HepG2 (cell line): ENCODE data around the gene APOM. TPM values are rescaled to one million over a fixed set of nuclear protein-coding genes. Genes with fewer than 3 reads are reported as not detected.

Source experiments
- BRD4 ChIP-seq: sonication (generic); formaldehyde crosslinking; IDR thresholded peaks from 2 replicates; pipeline ENCODE4 v1.4.0; 2020; ENCODE audit warnings: missing genetic modification reagents
- CHCHD3 ChIP-seq: sonication (generic); formaldehyde crosslinking; IDR thresholded peaks from 2 replicates; pipeline ENCODE4 v1.8.0; 2022; ENCODE audit warnings: mild to moderate bottlenecking, missing genetic modification reagents, moderate library complexity
- CREB1 ChIP-seq, 2 experiments: fragments of 450-650 bp in 1 of 2; IDR thresholded peaks; 2 replicates each; pipeline ENCODE4 v1.6.1; 2016 to 2017; ENCODE audit warnings: control low read depth in 1 of 2, mild to moderate bottlenecking in 1 of 2, missing compliant biosample characterization in 1 of 2, missing genetic modification characterization in 1 of 2
- HIVEP1 ChIP-seq: sonication (generic); formaldehyde crosslinking; IDR thresholded peaks from 2 replicates; pipeline ENCODE4 v1.4.0; 2020; ENCODE audit warnings: mild to moderate bottlenecking, missing genetic modification reagents
- HNRNPH1 ChIP-seq: fragments of 200-400 bp; formaldehyde crosslinking; optimal IDR thresholded peaks from 2 replicates; pipeline ENCODE3; 2017; ENCODE audit warnings: mild to moderate bottlenecking, low read depth, low read length
- HOXA5 ChIP-seq: sonication (generic); formaldehyde crosslinking; IDR thresholded peaks from 2 replicates; pipeline ENCODE4 v1.4.0; 2020; ENCODE audit warnings: missing genetic modification reagents
- KLF16 ChIP-seq, 2 experiments: sonication (generic) in 1 of 2; formaldehyde crosslinking in 1 of 2; IDR thresholded peaks; 2 replicates each; pipeline versions ENCODE4 v1.6.1 to v1.8.0; 2016 to 2023; ENCODE audit warnings: missing genetic modification reagents in 2 of 2, missing compliant biosample characterization in 1 of 2
- MTA3 ChIP-seq: sonication (generic); formaldehyde crosslinking; IDR thresholded peaks from 2 replicates; pipeline ENCODE4 v1.4.0; 2020; ENCODE audit warnings: missing genetic modification reagents
- MYC ChIP-seq: sonication (generic); formaldehyde crosslinking; IDR thresholded peaks from 2 replicates; pipeline ENCODE4 v1.9.0; 2021; ENCODE audit warnings: missing genetic modification reagents, borderline replicate concordance
- NFE2L1 ChIP-seq: sonication (generic); formaldehyde crosslinking; IDR thresholded peaks from 2 replicates; pipeline ENCODE4 v1.4.0; 2020; ENCODE audit warnings: missing genetic modification reagents, mild to moderate bottlenecking, borderline replicate concordance
- NFIC ChIP-seq: IDR thresholded peaks from 2 replicates; pipeline ENCODE4 v1.6.1; 2012; ENCODE audit warnings: mild to moderate bottlenecking, low read length, inconsistent platforms
- NR1H2 ChIP-seq: sonication (generic); formaldehyde crosslinking; IDR thresholded peaks from 2 replicates; pipeline ENCODE4 v1.8.1; 2022; ENCODE audit warnings: low read depth, missing genetic modification reagents, borderline replicate concordance
- SUZ12 ChIP-seq: fragments of 150-350 bp; IDR thresholded peaks from 2 replicates; pipeline ENCODE4 v1.6.1; 2014; ENCODE audit warnings: low read depth, low read length
- TBP ChIP-seq: sonication (generic); formaldehyde crosslinking; IDR thresholded peaks from 2 replicates; pipeline ENCODE4 v1.5.0; 2020; ENCODE audit warnings: missing genetic modification reagents
- ZNF337 ChIP-seq: sonication (generic); formaldehyde crosslinking; IDR thresholded peaks from 2 replicates; pipeline ENCODE4 v1.5.1; 2020; ENCODE audit warnings: missing genetic modification reagents, low read depth, mild to moderate bottlenecking, borderline replicate concordance
- ZNF451 ChIP-seq: sonication (generic); formaldehyde crosslinking; IDR thresholded peaks from 2 replicates; pipeline ENCODE4 v1.5.0; 2020; ENCODE audit warnings: mild to moderate bottlenecking, missing genetic modification reagents
- ZNF660 ChIP-seq: sonication (generic); formaldehyde crosslinking; IDR thresholded peaks from 2 replicates; pipeline ENCODE4 v1.5.1; 2020; ENCODE audit warnings: mild to moderate bottlenecking, low read depth, missing genetic modification reagents, borderline replicate concordance
- ZNF713 ChIP-seq: sonication (generic); formaldehyde crosslinking; IDR thresholded peaks from 2 replicates; pipeline ENCODE4 v1.4.0; 2020; ENCODE audit warnings: mild to moderate bottlenecking, missing genetic modification reagents
- ZSCAN21 ChIP-seq: sonication (generic); formaldehyde crosslinking; IDR thresholded peaks from 2 replicates; pipeline ENCODE4 v1.8.0; 2022; ENCODE audit warnings: mild to moderate bottlenecking, missing genetic modification reagents, moderate library complexity, borderline replicate concordance
- polyA plus RNA-seq, 8 experiments: library from polyadenylated mRNA; depleted of rRNA in 3 of 8; stranded (reverse) in 7 of 8; unstranded in 1 of 8; fragments of >200 nt; fragmentation: Illumina TruSeq in 4 of 8; extraction: Trizol in 4 of 8; gene quantifications; 2 replicates each; pipeline versions ENCODE4 v1.2.1 to v1.2.3, GENCODE V29; 2011 to 2016; ENCODE audit warnings: low read depth in 4 of 8, missing spikeins in 1 of 8, mixed read lengths in 1 of 8; ENCODE audit not compliant: insufficient read depth in 1 of 8
- total RNA-seq, 5 experiments: library from RNA; depleted of rRNA; stranded (reverse); fragments of >200 nt; fragmentation: Illumina TruSeq; extraction: Trizol; gene quantifications; 2 replicates each; pipeline ENCODE4 v1.2.3, GENCODE V29; 2016; ENCODE audit warnings: low read depth in 1 of 5
- TF ChIP-seq, protein P1 (sequence below): IDR thresholded peaks from 2 replicates; pipeline ENCODE4 v1.6.1; 2012; ENCODE audit warnings: low read depth, low read length, improper control_type of control experiment
- TF ChIP-seq, protein P2 (sequence below): sonication (generic); formaldehyde crosslinking; IDR thresholded peaks from 2 replicates; pipeline ENCODE4 v1.4.0; 2020; ENCODE audit warnings: missing genetic modification reagents
- TF ChIP-seq, protein P3 (sequence below): IDR thresholded peaks from 2 replicates; pipeline ENCODE4 v1.6.1; 2016; ENCODE audit warnings: missing biosample characterization, missing genetic modification reagents, low read depth

APOM gene
- total and polyA plus RNA-seq, 2 of the 13 experiments (the other 11 are each of a cell fraction or from before 2014, with no cell fraction given), result 98.2 to 1,140 TPM

DNA sequence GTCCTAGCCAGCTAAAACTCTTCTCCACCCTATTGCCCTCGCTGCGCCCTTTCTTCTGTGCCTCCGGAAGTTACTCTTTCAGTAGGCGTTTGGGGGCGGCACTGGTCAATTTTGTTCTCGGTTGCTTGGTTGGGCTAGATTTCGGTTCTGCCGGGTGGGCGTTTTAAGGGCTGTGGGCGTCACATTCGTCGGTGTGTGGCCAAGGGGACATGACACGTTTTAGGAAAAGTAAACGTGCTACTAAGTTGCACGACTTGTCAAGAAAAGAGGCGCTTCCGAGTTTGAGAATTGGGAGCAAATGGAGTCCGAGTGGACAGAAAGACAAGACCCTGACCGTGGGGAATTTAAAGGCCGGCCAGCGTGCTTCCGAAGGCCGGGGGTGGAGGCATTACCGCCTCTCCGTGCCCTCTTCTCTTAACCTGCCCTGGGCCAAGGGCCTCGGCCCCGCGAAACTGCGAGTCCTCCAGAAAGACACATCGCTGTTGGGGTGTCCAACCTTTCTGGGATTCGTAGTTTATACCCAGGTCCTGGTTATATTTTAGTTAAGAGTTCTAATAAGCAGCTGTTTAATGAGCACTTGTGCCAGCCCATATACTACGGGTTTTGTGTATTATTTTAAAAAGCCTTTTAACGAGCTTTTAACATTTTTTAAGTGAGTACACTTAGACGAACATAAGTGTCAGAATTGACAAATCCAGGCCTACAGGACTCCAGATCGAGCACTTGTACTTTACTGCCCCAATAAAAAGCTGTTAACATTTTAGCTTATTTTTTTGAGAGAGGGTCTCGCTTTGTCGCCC, 2.6 kb upstream of the APOM start (continued):
- TF ChIP-seq MYC (CRISPR knock-in tag) (no peak; the same call in 1 of the 2 replicates), MTA3 (CRISPR knock-in tag) (no peak), CHCHD3 (CRISPR knock-in tag) (no peak), NFE2L1 (CRISPR knock-in tag) (no peak), ZSCAN21 (no peak), NFIC (no peak), ZNF660 (CRISPR knock-in tag) (no peak), HIVEP1 (CRISPR knock-in tag) (no peak), HOXA5 (CRISPR knock-in tag) (peak; percentile 67; the same call in 1 of the 2 replicates), KLF16 (CRISPR knock-in tag; IDR thresholded peaks at IDR 0.05) (no peak; a peak in 2 of 4 replicates), CREB1 (IDR thresholded peaks at IDR 0.05) (no peak; the same call in 1 of the 2 replicates), CREB1 (CRISPR knock-in tag; IDR thresholded peaks at IDR 0.05) (no peak), ZNF337 (no peak), TBP (no peak), ZNF713 (CRISPR knock-in tag) (no peak), SUZ12 (no peak), NR1H2 (no peak), BRD4 (CRISPR knock-in tag) (0 out of 2 replicates have a peak, but pooled peaks have one; percentile 22), HNRNPH1 (no peak), ZNF451 (CRISPR knock-in tag) (no peak)
- TF ChIP-seq, protein P1, sequence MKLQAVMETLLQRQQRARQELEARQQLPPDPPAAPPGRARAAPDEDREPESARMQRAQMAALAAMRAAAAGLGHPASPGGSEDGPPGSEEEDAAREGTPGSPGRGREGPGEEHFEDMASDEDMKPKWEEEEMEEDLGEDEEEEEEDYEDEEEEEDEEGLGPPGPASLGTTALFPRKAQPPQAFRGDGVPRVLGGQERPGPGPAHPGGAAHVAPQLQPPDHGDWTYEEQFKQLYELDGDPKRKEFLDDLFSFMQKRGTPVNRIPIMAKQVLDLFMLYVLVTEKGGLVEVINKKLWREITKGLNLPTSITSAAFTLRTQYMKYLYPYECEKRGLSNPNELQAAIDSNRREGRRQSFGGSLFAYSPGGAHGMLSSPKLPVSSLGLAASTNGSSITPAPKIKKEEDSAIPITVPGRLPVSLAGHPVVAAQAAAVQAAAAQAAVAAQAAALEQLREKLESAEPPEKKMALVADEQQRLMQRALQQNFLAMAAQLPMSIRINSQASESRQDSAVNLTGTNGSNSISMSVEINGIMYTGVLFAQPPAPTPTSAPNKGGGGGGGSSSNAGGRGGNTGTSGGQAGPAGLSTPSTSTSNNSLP, result no peak
- TF ChIP-seq, protein P2, sequence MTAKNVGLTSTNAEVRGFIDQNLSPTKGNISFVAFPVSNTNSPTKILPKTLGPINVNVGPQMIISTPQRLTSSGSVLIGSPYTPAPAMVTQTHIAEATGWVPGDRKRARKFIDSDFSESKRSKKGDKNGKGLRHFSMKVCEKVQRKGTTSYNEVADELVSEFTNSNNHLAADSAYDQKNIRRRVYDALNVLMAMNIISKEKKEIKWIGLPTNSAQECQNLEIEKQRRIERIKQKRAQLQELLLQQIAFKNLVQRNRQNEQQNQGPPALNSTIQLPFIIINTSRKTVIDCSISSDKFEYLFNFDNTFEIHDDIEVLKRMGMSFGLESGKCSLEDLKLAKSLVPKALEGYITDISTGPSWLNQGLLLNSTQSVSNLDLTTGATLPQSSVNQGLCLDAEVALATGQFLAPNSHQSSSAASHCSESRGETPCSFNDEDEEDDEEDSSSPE (CRISPR knock-in tag), result no peak
- TF ChIP-seq, protein P3, sequence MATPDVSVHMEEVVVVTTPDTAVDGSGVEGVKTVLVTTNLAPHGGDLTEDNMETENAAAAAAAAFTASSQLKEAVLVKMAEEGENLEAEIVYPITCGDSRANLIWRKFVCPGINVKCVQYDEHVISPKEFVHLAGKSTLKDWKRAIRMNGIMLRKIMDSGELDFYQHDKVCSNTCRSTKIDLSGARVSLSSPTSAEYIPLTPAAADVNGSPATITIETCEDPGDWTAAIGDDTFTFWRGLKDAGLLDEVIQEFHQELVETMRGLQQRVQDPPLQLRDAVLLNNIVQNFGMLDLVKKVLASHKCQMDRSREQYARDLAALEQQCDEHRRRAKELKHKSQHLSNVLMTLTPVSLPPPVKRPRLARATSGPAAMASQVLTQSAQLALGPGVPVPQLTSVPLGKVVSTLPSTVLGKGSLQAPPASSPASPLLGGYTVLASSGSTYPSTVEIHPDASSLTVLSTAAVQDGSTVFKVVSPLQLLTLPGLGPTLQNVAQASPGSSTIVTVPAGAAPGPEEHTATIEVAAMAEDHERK (CRISPR knock-in tag), result no peak
